ENCODE results near the gene AP2M1. TPM values are rescaled to one million over a fixed set of nuclear protein-coding genes. Genes with fewer than 3 reads are reported as not detected.

Gene AP2M1
- total and polyA plus RNA-seq, 2 of the 8 experiments (the other 6 are each of a cell fraction or from before 2014, with no cell fraction given) = 403 to 454 TPM

GRCh38 chr3:184166671-184167070, 8.0 kb upstream of the AP2M1 start (continued):
- TF ChIP-seq CHD7 (IDR thresholded peaks at IDR 0.05; ENCODE audit: insufficient replicate concordance, low read length) (no peak), MAFK (IDR thresholded peaks at IDR 0.05; ENCODE audit: low read depth, low read length) (no peak), SIX5 (IDR thresholded peaks at IDR 0.05; ENCODE audit: low read depth, low read length) (no peak), KDM5A (IDR thresholded peaks at IDR 0.05; ENCODE audit: low read length) (no peak), SP1 (IDR thresholded peaks at IDR 0.05; ENCODE audit: low read depth, low read length) (no peak), JUN (IDR thresholded peaks at IDR 0.05; ENCODE audit: low read depth, low read length) (no peak), PHF8 (conservative IDR thresholded peaks at IDR 0.05; ENCODE audit: low read depth, low read length) (no peak), FOSL1 (IDR thresholded peaks at IDR 0.05; ENCODE audit: insufficient read depth, low read depth, low read length) (no peak), SAP30 (IDR thresholded peaks at IDR 0.05; ENCODE audit: insufficient read depth, insufficient replicate concordance, low read length) (no peak), POU5F1 (IDR thresholded peaks at IDR 0.05; ENCODE audit: low read depth, low read length) (no peak)
